Activated CD8-positive, alpha-beta memory T cell treated with anti-CD3 and anti-CD28 coated beads, Interleukin-2, amount 50 U/mL, for 1 hour (primary cell): ENCODE data around the gene CCDC12.

Experiments
- DNase-seq: peaks from one replicate; pipeline ENCODE4 v3.0.0-alpha.2; 2020; ENCODE audit errors: extremely low read depth

CCDC12 gene

GRCh38 chr3:46892285-46893145 lies 84.0 kb downstream of the CCDC12 start:
- DNase-seq: no peak

GRCh38 chr3:46891132-46891531 lies 85.4 kb downstream of the CCDC12 start:
- no peak for DNase-seq

- DNase-seq: no peak
Observed at GRCh38 chr3:46890132-46890531, 86.4 kb downstream of the CCDC12 start.

- DNase-seq: no peak
Observed at GRCh38 chr3:46889381-46890110, 87.0 kb downstream of the CCDC12 start.

- DNase-seq: no peak
Observed at GRCh38 chr3:46888705-46889104, 87.8 kb downstream of the CCDC12 start.

GRCh38 chr3:46887980-46888494 lies 88.5 kb downstream of the CCDC12 start:
- DNase-seq: no peak

GRCh38 chr3:46885612-46886011 lies 90.9 kb downstream of the CCDC12 start:
- DNase-seq: no peak

GRCh38 chr3:46884929-46885328 lies 91.6 kb downstream of the CCDC12 start:
- DNase-seq: no peak

- no peak for DNase-seq
Observed at GRCh38 chr3:46884427-46884826, 92.1 kb downstream of the CCDC12 start.

- DNase-seq: no peak
Observed at GRCh38 chr3:46883830-46884185, 92.7 kb downstream of the CCDC12 start.

- no peak for DNase-seq
Observed at GRCh38 chr3:46883054-46883829, 93.3 kb downstream of the CCDC12 start.

GRCh38 chr3:46882377-46883053 lies 94.0 kb downstream of the CCDC12 start:
- DNase-seq: no peak

- DNase-seq: no peak
Observed at GRCh38 chr3:46881596-46882376, 94.8 kb downstream of the CCDC12 start.

GRCh38 chr3:46880884-46881595 lies 95.5 kb downstream of the CCDC12 start:
- no peak for DNase-seq

- DNase-seq: no peak
Observed at GRCh38 chr3:46878781-46879436, 97.6 kb downstream of the CCDC12 start.

- DNase-seq: no peak
Observed at GRCh38 chr3:46877406-46878125, 99.0 kb downstream of the CCDC12 start, which contains the start of gene PTH1R. Gene PTH1R, plus strand, starts transcription at chr3:46877721. Its CDS starts 5,839 bp downstream, at chr3:46883560.

GRCh38 chr3:46876313-46877300 lies 99.9 kb downstream of the CCDC12 start:
- no peak for DNase-seq

GRCh38 chr3:46875560-46875959 lies 101.0 kb downstream of the CCDC12 start:
- no peak for DNase-seq
